AG10803 (cell line): ENCODE data around the gene CDH22.

Experiments used
- DNase-seq: peaks from one replicate; pipeline ENCODE4 v3.0.0; 2010; ENCODE audit warnings: low read depth
- H3K4me3 ChIP-seq: 2 replicates; pipeline ENCODE4 v1.5.1; 2011; ENCODE audit warnings: mild to moderate bottlenecking, low read length, control low read depth
- TF ChIP-seq, protein P1 (sequence below): conservative IDR thresholded peaks from 2 replicates; pipeline ENCODE4 v1.5.1; 2011; ENCODE audit warnings: mild to moderate bottlenecking, low read length, control low read depth, inconsistent platforms

CDH22 gene

DNA sequence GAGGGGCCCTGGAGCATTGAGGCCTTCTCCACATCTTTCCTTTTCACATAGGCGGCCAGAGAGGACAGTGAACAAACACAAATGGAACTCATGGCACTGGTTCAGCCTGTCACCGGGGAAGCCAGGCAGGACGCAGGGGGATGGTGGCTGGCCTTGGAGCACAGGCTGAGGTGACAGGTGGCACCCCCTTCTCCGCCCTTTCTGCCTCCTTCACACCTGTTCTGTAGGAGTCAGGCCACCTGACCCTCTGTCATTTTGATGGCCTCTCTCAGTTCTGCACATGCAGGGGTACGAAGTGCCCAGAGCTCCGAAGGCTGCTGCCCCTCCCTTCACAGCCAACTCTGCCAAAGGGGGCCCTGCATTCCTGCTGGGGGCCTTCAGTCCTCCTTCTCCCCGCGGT lies 129.4 kb downstream of the CDH22 start:
- TF ChIP-seq, protein P1, sequence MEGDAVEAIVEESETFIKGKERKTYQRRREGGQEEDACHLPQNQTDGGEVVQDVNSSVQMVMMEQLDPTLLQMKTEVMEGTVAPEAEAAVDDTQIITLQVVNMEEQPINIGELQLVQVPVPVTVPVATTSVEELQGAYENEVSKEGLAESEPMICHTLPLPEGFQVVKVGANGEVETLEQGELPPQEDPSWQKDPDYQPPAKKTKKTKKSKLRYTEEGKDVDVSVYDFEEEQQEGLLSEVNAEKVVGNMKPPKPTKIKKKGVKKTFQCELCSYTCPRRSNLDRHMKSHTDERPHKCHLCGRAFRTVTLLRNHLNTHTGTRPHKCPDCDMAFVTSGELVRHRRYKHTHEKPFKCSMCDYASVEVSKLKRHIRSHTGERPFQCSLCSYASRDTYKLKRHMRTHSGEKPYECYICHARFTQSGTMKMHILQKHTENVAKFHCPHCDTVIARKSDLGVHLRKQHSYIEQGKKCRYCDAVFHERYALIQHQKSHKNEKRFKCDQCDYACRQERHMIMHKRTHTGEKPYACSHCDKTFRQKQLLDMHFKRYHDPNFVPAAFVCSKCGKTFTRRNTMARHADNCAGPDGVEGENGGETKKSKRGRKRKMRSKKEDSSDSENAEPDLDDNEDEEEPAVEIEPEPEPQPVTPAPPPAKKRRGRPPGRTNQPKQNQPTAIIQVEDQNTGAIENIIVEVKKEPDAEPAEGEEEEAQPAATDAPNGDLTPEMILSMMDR: no peak
- no peak overlapping the region for H3K4me3 ChIP-seq
- DNase-seq: no peak

DNA sequence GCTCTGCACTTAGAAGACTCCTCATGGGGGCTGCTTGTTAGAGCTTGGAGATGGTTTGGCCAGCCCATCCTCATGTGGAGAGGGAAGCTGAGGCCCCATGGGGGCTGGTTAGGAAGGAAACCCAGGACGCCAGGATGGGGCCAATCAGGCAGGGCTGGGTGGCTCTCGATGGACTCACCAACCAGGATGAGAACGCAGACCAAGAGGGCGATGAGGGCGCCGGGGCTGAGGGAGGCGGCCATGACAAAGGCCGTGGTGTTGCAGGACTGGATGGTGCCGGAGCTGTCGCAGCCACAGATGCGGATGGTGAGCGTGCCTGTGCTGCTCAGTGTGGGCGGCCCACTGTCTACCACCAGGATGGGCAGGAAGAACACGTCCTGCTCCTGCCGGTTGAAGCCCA lies 130.5 kb downstream of the CDH22 start:
- TF ChIP-seq, protein P1: no peak
- no peak overlapping the region for H3K4me3 ChIP-seq
- no peak for DNase-seq

DNA sequence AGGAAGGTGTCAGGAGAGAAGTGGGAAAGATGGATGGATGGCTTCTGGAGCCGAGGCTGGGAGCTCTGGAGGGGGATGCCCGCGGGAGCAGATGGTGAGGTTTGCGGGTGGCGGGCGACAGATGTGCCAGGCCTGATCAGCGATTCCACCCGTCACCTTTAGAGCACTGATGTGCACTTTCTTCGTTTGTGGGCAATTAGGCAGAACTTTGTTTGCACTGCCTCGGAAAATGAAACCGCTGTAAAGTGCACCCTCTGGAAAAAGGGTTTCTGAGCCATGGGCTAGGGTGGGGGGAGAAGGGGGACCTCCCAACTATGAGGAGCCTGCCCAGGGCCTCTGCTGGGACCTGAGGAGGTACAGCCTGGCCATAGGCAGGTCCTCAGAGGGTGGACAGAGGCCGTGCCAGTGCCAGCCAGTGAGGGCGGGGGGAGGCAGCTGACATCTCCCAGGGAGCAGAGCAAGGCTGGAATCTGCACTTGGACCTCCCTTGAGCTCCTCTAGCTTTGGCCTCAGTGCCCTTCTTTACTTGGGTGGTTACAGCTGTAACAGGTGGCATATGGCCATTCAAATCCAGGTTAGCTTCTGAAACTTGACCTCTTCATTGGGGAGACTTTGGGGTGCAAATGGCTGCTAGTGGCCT lies 131.4 kb downstream of the CDH22 start:
- H3K4me3 ChIP-seq: no peak overlapping the region
- TF ChIP-seq, protein P1: no peak
- DNase-seq: no peak

DNA sequence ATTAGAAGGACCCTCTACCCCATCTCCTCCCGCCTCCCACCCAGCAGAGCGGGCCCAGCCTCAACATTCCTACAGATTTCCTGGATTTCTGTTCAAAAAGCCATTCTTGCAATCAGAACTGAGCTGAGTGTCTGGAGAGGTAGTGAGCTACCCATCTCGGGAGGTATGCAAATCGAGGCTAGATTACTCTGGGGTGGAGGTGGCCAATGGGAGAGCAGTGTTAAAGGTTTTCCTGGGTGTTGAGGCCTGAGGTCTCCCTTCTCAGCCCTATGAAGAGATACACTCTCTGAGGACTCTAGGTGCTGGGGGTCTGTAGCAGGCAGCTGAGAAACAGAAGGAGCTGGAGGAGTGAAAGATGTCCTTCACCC lies 133.2 kb downstream of the CDH22 start:
- no peak for DNase-seq
- no peak overlapping the region for H3K4me3 ChIP-seq
- TF ChIP-seq, protein P1: no peak

DNA sequence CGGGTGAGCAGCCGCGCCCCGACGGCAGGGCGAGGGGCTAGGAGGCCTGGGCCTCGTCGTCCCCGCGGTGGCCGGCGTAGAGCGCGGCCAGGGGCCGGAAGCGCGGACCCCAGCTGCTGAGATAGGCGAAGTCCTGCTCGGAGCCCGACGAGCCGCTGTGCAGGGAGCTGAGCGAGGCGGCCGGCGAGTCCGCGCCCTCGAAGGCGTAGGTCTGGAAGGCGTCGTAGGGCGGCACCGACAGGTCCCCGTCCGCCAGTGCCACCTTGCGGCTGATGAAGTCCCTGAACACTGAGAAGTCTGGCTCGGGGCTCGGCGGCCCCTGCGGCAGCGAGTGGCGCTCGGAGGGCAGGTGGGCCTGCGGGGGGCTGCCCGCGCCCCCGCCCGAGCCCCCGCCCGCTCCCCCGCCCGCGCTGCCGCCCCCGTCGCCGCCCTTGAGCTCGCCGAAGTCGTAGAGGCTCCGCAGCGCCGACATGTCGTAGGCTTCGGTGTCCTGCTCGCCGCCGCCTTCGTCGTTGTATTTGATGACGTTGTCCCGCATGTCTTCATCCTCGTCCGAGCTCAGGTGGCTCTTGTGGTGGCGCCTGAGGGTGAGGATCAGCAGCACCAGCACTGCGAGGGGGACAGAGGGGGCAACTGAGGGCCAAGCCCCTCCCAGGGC lies 133.7 kb downstream of the CDH22 start:
- TF ChIP-seq, protein P1: peak; percentile 55
- no peak overlapping the region for H3K4me3 ChIP-seq
- DNase-seq: peak; percentile 42

DNA sequence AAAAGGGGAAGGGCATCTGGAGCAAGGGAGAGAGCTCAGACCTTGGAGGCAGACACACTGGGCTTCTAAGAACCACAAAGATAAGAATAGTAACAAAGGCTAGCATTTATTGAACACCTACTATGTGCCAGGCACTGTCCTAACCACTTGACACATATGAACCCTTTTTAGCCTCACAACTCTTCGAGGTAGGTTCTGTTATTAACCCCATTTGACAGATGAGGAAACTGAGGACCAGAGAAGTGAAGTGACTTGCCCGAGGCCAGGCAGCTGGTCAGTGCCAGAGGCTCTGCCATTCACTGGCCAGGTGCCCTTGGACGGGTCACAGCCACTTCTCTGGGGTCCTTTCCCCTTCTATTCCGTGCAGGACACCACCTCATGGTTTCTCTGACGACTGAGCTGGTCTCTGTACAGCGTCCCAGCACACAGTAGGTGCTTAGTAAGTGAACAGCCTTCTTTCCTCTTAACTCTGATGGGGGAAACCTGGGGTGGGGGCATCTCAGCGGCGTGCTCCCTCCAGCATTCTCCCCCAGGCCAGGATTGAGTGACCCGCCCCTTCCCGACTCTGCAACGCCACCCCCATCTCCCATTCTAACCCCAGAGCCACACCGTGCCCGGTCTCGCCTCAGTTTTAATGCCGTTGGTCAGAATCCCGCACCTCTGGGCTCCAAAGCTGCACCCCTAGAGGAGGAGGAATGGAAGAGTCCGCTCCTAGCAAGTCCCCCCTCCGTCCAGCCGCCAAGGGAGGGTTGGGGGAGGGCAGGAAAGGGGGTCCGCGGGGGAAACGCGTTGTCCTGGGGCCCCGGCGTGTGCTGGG lies 134.4 kb downstream of the CDH22 start:
- DNase-seq: no peak
- H3K4me3 ChIP-seq: no peak overlapping the region
- TF ChIP-seq, protein P1: no peak
